ENCODE data around the gene KCNT2.
"Not testable (repeated sequence)": the region's sequence is repeated elsewhere in the genome, so short reads cannot be mapped to it uniquely, and the experiment has no call there.

KCNT2 gene

GRCh38 chr1:196590012-196590708, 18.1 kb downstream of the KCNT2 start:
- no peak for DNase-seq

DNA sequence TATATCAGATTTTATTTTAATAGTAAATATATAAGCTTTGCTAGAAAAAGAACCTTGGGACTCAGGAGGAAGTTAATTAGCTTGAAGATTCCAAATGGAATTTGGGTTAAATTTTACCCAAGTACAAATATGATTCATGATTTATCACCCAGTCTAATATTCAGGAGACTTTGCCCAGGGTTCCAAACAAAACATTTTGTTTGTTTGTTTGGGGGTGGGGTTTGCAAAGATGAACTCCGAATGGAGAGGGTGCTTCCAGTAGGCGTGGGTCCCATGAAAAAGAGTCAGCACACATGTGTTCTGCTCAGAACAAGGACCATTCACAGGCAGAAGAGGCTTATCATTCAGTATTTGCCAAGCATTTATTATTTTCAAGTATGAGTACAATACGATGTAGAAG, 23.5 kb downstream of the KCNT2 start:
- DNase-seq, result no peak

GRCh38 chr1:196577386-196577785, 30.9 kb downstream of the KCNT2 start:
- DNase-seq, result no peak

DNA sequence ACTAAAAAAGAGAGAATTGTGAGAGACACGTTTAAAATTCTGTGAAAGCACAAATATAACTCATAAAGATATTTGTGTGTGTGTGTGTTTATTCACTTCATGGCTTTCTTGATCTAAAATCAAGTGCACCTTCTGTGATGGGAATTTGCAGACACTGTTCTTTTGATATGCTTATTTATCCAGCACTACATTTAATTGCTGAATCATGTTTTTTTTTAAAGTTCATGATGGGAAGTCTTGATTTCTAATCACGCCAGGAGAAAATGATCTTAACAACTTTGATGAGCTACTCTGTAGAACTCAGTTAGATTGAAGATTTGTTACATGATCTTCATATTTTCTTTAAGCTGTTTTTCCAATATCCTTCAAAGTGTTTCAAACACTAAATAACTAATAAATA, 35.0 kb downstream of the KCNT2 start:
- DNase-seq, result no peak

GRCh38 chr1:196567238-196567637, 41.0 kb downstream of the KCNT2 start:
- DNase-seq, result no peak

- DNase-seq, result no peak
Observed at GRCh38 chr1:196563768-196564167, 44.5 kb downstream of the KCNT2 start.

- no peak for DNase-seq
Observed at GRCh38 chr1:196559314-196559713, 48.9 kb downstream of the KCNT2 start.

DNA sequence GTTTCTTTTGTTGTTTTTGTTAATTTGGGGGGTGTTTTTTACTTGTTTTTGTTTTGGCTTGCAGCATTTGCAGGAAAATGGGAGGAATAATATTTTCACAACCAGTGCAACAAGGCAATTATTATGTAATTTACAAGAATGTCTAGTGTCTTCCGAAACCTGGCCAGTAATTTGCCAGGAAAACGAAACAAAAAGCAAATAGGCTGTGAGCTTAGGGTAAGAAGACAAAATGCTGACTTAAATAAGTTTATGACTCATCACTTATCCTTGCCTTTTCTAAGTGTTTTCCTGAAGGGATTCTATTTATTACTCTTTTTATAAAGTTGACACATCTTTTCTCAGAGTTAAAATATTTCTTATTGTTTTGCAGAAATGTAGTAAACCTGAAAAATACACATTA, 49.8 kb downstream of the KCNT2 start:
- no peak for DNase-seq

DNA sequence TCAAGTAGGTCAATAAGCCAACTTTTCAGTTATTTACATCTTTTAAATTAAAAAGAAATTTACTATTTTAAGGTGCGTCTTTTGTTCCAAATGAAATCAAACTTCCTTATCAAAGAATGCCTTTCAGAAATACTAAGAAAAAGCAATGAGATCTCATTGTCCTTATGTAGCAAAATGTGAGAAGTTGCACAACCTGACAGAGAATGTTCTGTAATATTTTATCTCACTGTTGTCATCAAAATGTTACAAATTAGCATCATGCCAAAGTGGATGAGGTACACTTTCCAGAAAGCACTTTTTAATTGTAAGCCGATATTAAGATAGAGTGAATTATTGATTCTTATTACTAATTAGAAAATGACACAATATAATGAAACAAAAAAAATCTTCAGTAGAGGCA, 50.4 kb downstream of the KCNT2 start:
- no peak for DNase-seq

- no peak for DNase-seq
Observed at GRCh38 chr1:196550731-196551130, 57.5 kb downstream of the KCNT2 start.

GRCh38 chr1:196546272-196547111, 61.7 kb downstream of the KCNT2 start:
- no peak for DNase-seq

DNA sequence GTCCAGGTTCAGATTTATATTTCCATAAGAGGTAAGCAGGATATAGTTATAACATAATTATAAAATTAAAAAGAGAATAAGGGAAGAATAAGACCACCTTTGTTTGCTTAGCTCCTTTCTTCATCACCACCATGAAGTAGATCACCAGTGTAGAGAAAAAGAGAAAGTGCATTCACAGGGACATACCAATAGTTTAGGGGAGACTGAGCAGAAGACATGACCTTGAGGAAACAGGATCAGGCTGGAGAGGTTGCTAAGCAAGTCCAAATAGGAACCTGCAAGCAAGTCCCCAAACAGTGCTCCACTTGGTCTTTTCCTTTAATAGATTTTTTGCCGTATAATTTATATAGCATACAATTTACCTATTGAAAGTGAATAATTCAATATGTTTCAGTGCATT, 63.0 kb downstream of the KCNT2 start:
- no peak for DNase-seq

- DNase-seq, result no peak
Observed at GRCh38 chr1:196544617-196545016, 63.6 kb downstream of the KCNT2 start.

DNA sequence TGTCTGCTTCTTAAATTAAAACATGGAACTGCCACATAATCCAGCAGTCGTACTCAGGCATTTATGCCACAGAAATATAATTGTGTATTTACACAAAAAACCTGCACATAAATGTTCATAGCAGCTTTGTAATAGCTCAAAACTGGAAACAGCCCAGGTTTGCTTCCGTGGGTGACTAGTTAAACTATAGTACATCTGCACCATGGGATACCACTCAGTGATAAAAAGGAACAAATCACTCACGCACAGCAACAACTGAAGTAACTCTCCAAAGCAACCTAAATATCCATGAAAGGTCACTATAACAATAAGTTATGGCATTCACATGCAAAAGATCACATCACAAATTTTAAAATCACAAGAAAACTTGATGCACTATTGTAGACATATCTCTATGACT, 64.4 kb downstream of the KCNT2 start:
- DNase-seq, result no peak

GRCh38 chr1:196538473-196538872, 69.8 kb downstream of the KCNT2 start:
- DNase-seq, result no peak

DNA sequence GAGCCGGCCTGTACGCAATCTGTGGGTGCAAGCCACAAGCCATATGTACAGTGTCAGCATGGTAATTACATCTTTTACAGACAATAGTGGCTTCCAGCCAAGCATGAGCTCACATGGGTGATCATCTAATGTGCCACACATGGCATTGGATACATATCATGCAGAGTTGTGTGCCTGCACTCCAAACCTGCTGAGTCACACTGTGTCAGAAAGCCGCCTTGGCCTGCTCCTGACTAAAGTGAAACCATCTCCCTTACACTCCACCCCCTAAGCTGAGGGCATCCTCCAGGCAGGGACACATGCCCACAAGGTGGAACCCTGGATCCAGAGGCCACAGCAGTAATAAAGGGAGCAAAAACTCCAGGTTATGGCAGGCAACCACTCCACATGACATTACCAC, 72.5 kb downstream of the KCNT2 start:
- DNase-seq, result no peak

- DNase-seq, result no peak
Observed at GRCh38 chr1:196531737-196532524, 76.3 kb downstream of the KCNT2 start.

- no peak for DNase-seq
Observed at GRCh38 chr1:196527919-196528318, 80.3 kb downstream of the KCNT2 start.

GRCh38 chr1:196522574-196523345, 85.5 kb downstream of the KCNT2 start:
- not testable (repeated sequence) for DNase-seq

DNA sequence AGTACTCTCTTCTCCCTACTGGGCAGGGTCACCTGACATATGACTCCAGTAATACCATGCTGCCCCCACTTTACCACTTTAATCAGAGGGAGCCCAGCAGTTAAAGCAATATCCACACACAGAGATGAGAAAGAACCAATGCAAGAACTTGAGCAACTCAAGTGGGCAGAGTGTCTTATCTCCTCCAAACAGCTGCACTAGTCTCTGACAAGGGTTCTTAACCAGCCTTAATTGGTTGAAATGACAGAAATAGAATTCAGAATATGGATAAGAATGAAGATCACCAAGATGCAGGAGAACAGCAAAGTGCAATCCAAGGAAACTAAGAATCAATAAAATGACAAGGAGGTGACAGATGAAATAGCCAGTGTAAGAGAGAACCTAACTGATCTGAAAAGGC, 91.0 kb downstream of the KCNT2 start:
- DNase-seq, result no peak

DNA sequence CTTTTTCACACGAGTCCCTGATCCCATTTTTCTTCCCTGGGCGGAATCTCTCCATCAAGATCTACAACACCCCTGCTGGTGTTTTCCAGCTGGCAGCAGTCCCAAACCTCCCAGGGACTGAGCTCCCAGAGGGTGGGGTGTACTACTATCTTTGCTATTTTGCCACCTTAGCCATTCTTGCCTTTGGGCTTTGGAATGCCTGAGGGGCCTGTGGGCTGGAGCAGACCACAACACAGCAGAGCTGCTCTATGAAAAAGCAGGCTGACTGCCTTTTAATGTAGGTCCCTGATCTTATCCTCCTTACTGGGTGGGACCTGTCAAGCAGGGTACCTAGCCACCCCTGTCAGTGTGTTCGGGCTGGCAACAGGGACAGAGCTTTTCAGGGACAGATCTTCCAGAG, 91.9 kb downstream of the KCNT2 start:
- no peak for DNase-seq

GRCh38 chr1:196515904-196516303, 92.3 kb downstream of the KCNT2 start:
- DNase-seq, result no peak

DNA sequence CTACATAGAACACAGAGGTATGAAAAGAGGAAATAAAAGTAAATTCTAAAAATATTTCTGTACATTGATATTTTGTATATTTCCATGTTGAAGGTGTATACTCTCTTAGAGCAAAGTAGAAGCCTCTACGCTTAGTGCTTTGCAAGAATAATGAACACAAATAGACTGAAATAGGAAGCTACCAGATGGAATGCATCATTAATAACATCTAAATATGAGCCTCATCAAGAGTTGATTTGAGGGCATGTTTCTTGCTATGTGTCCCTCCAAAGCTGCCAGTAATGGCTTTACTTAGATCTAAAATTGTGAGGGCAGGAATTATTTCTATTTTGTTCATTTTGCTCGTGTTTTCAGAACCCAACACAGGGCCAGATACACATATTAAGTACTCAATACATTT, 94.4 kb downstream of the KCNT2 start:
- no peak for DNase-seq

All from SHP77 treated with DMSO at 0.1 percent for 48 hours (cell line).